ENCODE data around the gene IKZF3.
"Not testable (repeated sequence)": the region's sequence is repeated elsewhere in the genome, so short reads cannot be mapped to it uniquely, and the experiment has no call there.

The IKZF3 gene

GRCh38 chr17:39781031-39781860, 82.9 kb downstream of the IKZF3 start:
- DNase-seq (ENCODE audit: low read depth in 2 of 2), result no peak

- DNase-seq (ENCODE audit: low read depth in 2 of 2), result no peak
Observed at GRCh38 chr17:39777534-39778365, 86.4 kb downstream of the IKZF3 start.

- DNase-seq (ENCODE audit: low read depth in 2 of 2), result no peak
Observed at GRCh38 chr17:39776252-39776651, 87.9 kb downstream of the IKZF3 start.

DNA sequence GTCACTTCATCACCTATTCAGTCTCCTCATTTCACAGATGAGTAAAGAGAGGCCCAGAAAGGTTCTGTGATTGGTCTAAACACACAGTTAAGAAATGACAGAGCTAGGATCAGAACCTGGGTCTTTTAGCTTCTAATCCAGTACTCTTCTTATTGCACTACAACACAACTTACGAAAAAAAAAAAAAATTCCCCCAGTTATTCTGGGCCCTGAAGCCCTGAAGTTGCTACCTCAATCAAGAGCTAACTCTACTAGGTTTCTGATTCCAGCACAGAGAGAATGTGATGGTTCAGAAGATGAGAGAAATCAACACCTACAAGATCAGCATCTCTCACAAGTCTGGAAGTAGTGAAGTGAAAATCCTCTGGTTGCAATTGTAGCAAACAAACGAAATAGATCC, 89.1 kb downstream of the IKZF3 start:
- DNase-seq (ENCODE audit: low read depth in 2 of 2), result no peak

DNA sequence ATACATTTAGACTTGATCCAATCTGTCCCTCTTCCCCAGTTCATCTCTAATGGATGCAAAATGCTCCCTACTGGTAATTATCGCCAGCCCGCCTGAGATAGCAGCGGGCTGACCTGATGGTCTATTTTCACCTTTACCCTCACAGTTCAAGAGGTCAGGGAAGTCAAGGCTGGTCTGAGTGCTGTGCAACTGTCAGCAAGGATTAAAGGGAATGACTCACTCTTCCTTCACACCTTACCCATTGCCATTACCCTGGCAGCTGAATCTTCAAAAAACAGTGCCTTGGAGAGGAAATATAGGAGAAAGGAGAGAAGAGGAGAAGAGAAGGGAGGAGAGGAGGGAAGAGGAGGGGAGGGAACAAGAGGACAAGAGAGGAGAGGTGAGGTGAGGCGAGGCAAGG, 90.1 kb downstream of the IKZF3 start:
- no peak for DNase-seq (ENCODE audit: low read depth in 2 of 2)

GRCh38 chr17:39772987-39773934, 90.9 kb downstream of the IKZF3 start:
- DNase-seq (ENCODE audit: low read depth in 2 of 2), result no peak

- DNase-seq (ENCODE audit: low read depth in 2 of 2), result no peak
Observed at GRCh38 chr17:39772415-39772814, 91.7 kb downstream of the IKZF3 start.

GRCh38 chr17:39769974-39770587, 94.0 kb downstream of the IKZF3 start:
- DNase-seq (ENCODE audit: low read depth in 2 of 2), result peak; percentile 23 to 58

- no peak for DNase-seq (ENCODE audit: low read depth in 2 of 2)
Observed at GRCh38 chr17:39767147-39767546, 97.0 kb downstream of the IKZF3 start.

- no peak for DNase-seq (ENCODE audit: low read depth in 2 of 2)
Observed at GRCh38 chr17:39765766-39766165, 98.3 kb downstream of the IKZF3 start.

DNA sequence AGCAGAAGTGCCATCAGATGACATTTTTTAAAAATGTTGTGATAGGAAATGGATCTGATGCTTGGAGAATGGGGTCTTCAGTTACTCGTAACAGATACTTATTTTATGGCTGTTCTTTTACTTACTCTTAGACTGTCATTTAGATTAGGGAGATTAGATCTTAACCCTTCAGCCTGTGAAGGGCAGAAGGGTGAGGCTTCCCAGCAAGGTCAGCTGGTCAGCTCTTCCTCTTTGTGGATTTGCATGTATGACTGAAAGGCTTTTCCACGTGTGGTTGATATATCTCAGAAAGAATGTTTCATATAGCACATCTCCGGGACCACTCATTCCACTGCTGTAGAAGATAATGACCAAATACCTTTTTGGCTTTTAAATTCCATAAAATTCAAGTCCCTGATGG, 98.9 kb downstream of the IKZF3 start:
- no peak for DNase-seq (ENCODE audit: low read depth in 2 of 2)

DNA sequence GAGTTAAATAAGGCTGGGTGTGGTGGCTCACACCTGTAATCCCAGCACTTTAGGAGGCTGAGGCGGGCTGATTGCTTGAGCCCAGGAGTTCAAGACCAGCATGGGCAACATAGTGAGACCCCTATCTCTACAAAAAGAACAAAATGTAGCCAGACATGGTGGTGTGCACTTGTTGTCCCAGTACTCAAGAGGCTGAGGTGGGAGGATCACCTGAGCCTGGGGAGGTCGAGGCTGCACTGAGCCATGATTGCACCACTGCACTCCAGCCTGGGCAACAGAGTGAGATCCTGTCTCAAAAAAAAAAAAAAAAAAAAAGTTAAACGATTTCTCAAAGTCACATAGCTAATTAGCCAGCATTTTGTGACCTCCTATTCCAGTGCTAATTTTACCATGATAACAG, 99.9 kb downstream of the IKZF3 start:
- not testable (repeated sequence) for DNase-seq (ENCODE audit: low read depth in 2 of 2)

DNA sequence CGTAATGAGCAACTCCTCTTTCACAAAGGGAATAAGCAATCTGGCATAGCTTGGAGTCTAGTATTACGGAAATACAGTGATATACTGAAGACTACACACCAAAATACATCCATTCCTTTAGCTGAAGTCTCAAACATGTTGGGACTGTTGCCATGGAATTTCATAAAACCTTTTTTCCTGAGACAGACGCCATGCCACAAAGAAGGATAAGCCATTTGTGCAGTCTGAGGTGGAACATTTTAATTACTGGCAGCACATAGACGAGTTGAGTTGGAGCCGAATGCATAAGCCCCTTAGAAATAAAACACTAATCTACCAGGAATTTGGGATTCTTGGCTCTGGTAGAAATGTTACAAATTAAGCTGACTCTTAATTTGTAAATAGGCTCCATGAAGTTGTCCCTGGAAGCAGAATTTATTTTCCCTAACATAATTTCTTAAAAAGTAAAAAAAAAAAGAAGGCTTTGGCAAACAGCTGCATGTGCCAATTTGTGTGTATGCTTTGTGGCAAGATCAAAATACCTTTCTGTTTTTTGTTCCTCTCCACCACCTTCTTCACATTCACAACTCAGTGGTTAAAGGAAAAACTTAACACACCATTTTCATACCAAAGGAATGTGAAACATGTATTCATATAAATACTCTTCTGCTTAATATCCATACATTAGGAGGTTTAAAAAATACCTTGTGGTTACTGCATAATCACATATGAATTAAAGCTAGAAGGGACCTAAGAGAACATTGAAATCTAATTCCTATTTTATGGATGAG, 100.9 kb downstream of the IKZF3 start:
- no peak for DNase-seq (ENCODE audit: low read depth in 2 of 2)

DNA sequence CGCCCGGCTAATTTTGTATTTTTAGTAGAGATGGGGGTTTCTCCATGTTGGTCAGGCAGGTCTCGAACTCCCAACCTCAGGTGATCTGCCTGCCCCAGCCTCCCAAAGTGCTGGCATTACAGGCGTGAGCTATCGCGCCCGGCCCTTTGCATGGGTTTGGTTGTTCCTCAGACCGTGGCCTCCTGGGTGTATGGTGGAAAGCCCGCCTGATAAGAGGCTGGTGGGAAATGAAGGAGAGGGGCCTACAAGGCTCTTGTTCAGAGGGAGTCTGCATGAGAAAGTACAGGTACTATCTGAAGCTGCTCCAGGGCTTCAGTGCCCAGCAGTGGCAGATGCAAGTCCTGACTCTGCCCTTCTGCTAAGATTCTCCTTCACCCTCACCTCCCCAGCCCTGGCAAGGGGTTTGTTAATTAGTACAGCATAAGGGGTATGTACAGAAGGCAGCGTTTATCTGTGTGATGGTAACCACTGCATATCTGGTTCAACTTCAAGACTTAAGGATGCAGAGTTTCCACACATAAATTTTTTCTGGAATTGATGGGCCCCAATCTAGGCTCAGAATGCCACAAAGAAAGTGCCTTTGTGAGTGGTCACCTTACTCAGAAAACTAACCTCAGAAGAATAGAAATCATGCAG, 102.1 kb downstream of the IKZF3 start:
- no peak for DNase-seq (ENCODE audit: low read depth in 2 of 2)

DNA sequence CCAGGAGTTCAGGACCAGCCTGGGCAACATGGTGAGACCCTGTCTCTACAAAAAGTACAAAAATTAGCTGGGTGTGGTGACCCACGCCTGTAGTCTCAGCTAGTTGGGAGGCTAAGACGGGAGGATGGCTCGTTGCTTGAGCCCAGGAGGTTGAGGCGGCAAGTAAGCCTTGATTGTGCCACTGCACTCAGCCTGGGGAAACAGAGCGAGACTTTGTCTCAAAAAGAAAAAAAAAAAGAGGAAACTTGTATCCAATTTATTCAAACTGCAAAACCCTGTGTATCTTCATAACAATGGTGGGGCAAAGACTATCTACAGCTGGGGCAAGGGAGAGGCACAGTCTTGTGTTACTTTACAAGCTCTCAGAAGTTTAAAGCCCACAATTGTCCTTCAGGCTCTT, 104.9 kb downstream of the IKZF3 start:
- no peak for DNase-seq (ENCODE audit: low read depth in 2 of 2)

DNA sequence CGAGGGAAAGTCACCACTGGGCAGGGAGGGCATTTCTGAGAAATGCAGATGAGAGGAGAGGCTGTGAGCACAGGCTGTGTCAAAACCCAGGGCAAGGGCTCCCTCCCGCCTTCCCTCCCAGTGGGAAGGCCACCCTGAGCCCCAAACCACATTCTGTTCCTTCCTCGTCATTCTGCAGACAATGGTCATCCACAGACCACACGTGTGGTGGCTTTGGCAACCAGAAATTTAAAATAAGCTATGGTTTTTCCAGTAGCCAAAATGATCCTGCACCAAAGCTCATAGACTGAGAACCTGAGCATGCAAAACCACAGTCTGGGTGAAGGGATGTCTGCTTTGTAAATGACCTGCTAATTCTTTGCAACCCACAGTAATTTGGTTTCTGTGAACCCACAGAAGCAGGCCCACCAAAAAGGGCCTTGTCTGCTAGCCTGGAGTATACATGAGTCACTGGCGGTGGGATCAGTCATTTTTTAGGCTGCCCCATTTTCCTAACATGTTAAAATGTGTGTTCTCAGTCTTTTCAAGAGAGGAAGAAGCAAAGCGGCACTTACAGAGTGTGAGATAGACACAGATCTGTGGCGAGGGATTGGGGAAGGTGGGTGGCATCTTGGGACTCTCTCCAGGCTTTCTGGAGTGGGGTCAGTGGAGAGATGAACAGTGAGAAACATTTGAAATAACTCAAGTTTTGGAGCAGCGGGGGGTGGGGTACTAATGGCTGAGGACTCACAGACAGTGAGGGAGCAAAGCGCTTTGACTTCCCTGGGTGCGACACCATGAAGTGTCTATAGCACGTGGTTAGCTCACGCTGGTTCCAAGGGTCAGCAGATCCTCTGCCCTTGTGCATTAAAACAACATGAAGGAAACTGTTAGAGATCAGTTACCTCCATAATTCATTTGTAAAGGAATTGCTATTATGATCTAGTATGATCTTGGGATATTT, 105.9 kb downstream of the IKZF3 start:
- peak in 1 of 2 donors; percentile 39 for DNase-seq (ENCODE audit: low read depth in 2 of 2)

DNA sequence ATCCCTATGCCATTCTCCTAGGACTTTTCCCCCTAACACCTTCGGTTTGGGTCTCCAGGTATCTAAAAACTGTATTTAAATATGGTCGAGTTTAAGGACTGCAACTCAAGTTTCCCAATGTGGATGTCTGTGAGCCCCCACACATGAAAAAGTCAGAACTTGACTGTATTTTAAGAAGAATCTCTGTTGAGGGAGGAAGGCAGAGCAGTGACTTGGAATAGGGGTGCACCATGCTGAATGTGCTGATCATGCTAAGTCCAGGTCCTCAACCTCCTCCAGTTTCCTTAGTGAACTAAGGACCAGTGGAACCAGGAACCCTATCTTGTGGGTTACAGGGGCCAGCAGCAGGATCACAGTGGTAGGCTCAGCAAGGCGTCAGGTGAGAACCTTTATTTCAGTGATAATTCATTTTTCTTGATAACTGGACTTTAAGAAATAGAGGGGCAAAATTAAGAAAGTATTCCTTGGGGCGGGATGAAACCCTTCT, 106.9 kb downstream of the IKZF3 start:
- no peak for DNase-seq (ENCODE audit: low read depth in 2 of 2)

DNA sequence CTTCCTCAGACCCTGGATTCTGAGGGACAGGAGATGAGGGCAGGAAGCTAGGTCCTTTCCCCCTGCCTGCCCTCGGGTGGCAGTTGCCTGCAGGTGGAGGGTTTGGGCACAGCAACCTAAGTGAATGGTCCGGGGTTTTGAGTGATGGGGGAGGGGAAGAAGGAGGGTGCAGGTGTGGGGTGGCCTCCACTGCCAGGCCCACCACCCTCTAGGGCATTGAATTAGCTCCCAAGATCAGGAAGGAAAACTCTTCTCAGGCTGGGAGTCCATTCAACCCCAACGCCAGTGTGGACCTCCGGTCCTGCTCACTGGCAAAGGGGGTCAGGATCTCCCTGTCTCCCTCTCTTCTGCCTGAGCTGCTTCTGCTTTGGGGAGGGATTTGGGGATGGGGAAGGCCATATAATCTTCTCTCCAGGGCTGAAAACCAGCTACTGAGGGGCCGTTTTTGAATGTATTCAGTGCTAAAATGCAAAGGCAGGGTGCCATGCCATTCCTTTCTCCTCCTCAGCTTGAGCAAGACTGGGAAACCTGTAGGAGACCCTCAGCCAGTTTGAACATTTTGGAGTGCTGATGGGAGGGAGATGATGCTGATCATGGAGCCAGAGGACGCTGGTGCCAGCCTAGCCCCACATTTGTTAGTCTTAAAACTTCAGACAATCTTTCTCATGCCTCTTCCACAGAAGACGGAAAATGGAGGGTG, 107.6 kb downstream of the IKZF3 start:
- DNase-seq (ENCODE audit: low read depth in 2 of 2), result no peak

Data from activated CD4-positive, alpha-beta T cell treated with anti-CD3 and anti-CD28 coated beads for 24 hours (primary cell).